ENCODE data around the gene VOPP1.

GRCh38 chr7:55565681-55566080 is 6.6 kb downstream of the VOPP1 start:
- no peak for TF ChIP-seq POLR2A (IDR thresholded peaks at IDR 0.05)
- TF ChIP-seq, protein P1, sequence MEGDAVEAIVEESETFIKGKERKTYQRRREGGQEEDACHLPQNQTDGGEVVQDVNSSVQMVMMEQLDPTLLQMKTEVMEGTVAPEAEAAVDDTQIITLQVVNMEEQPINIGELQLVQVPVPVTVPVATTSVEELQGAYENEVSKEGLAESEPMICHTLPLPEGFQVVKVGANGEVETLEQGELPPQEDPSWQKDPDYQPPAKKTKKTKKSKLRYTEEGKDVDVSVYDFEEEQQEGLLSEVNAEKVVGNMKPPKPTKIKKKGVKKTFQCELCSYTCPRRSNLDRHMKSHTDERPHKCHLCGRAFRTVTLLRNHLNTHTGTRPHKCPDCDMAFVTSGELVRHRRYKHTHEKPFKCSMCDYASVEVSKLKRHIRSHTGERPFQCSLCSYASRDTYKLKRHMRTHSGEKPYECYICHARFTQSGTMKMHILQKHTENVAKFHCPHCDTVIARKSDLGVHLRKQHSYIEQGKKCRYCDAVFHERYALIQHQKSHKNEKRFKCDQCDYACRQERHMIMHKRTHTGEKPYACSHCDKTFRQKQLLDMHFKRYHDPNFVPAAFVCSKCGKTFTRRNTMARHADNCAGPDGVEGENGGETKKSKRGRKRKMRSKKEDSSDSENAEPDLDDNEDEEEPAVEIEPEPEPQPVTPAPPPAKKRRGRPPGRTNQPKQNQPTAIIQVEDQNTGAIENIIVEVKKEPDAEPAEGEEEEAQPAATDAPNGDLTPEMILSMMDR (IDR thresholded peaks at IDR 0.05), result no peak
